Suppressor macrophage treated with lipopolysaccharide for 4 hours (primary cell): ENCODE results near the gene GAL.

Experiments
- DNase-seq: peaks from one replicate; pipeline ENCODE4 v3.0.0-alpha.2; 2020

The GAL gene

DNA sequence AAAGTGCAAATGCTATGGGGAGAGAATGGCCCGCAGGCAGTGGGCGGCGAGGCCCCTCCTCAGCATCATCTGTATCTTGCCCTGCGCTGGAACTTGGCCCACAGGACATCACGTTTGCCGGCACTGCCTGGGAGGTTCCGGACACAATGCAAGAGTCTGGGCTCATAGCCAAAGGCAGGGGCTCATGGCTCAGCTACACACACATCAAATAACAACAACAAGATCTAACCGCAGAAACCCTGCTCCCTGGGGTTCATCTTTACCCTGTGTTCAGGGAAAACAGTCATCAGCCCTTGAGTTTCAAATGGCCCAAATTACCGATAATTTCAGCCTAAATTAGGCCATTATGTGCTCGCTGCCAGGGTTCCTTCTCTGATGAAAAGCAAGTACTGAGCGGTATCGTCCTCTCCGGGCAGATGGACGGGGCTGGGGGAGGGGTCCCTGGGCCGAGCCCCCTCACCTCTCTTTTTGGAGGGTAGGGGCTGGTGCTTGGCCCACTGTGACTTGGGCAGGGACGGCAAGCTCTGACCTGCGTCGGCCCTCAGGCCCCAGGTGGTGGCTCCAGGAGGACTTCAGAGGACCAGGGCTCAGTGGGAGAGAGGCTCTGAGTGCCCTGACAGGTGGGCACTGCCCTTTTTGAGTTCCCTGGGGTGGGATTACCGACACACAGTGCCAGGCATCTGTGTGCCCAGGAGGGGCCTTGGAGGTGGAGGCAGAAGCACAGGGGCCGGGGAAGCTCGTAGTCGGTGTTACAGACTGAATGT, 25.0 kb upstream of the GAL start:
- no peak for DNase-seq

DNA sequence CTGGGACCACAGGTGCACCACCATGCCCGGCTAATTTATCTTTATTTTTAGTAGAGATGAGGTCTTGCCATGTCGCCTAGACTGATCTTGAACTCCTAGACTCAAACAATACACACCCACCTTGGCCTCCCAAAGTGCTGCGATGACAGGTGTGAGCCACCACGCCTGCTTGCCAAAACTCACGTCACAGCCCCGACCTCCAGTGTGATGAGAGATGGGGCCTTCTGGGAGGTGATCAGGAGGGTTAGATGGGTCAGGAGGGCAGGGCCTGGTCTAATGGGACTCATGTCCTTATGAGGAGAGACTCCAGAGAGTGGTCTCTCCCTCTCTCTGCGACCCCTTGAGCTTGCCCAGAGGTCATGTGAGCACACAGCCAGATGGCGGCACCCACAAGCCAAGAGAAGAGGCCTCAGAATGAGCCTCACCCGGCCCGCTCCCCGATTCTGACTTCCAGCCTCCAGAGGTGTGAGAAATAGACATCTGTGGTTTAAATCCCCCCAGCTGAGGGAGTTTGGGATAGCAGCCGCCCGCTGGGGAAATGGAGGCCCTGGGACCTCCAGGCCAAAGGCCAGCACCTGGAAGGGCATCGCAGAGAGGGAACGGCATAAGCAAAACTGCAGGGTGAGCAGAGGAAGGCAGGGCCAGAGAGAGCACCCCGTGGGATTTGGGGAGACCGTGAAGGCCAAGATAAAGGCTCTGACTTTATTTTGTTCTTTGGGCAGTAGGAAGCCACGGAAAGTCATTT, 24.1 kb upstream of the GAL start:
- no peak for DNase-seq

- no peak for DNase-seq
Measured at GRCh38 chr11:68661014-68661413, 23.3 kb upstream of the GAL start.

DNA sequence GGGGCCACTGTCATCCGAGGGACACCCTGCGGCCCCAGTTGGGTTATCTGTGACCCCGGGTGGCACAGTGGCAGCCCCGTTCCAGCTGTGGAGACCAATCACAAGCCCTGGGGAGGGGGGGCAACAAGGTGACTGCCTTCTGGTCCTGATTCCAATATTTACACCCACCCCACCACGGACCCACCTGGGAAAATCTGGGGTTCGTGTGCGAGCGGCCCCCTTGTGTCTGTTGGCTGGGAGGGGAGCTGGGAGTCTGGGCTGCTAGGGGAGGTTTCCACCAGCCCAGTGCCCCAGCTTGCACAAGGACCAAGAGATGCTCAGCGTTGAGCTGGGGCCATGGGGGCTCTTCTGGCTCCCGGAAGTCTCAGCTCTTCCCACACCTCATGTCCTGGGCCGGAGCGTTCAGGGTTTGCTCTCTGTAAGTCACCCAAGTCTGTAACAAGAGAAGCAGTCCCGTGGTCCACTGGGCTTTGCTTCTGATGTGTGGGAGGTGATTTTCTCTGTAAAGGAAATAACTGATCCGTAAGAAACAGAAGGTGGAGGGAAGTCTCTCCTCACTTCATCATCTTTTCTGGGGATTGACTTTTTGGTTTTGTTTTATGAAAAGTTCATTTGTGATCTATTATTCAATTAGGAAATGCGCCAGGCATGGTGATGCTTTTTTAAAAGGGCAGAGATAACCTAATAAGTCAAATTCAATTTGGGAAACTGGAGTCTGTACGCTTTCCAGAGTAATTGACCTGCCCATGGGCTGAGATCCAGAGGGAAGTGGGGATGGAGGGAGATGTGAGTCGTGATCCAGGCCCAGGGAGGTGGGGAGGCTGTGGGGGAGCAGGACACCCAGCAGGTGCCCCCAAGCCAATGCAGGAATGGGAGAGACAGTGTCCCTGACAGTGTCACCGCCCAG, 22.4 kb upstream of the GAL start:
- DNase-seq, result no peak

DNA sequence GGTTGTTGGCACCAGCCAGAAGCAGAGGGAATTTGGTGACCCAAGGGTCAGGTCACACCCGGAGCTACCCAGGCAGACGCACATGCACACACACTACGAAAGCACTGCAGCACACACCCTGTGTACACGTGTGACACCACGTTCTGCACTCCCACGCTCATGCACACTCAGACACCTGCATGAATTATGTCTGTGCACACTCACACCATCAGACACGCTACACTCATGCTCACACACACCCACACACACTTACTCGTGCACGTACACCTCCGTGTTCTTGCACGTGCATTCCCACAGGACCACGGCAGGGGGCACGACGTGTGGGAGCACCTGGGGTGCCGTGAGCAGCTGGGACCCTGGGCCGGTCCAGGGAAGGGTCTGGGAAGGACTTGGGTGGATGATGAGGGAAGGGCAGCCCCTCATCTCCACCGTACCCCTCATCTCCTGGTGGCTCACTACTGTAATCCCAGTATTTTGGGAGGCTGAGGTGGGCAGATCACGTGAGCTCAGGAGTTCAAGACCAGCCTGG, 20.8 kb upstream of the GAL start:
- DNase-seq, result no peak

- DNase-seq, result no peak
Measured at GRCh38 chr11:68664141-68664540, 20.2 kb upstream of the GAL start.

DNA sequence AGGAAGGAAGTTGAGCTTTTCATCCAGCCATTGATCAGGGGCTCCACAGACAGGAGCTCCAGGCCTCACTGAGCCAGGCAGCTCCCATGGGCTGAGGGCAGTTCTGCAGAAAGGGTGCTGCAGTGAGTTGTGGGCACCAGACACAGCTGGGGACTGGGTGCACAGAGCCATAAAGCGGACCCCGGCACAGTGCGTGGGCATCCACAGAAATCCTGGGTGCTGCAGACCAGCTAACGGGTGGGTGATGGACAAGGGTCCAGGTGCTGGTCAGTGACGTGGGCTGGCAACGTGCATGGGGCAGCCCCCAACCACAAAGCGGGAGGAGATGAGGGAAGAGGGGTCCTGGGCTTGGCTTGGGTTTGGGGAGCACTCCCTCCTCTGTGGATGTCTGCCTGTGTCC, 19.4 kb upstream of the GAL start:
- DNase-seq, result no peak

DNA sequence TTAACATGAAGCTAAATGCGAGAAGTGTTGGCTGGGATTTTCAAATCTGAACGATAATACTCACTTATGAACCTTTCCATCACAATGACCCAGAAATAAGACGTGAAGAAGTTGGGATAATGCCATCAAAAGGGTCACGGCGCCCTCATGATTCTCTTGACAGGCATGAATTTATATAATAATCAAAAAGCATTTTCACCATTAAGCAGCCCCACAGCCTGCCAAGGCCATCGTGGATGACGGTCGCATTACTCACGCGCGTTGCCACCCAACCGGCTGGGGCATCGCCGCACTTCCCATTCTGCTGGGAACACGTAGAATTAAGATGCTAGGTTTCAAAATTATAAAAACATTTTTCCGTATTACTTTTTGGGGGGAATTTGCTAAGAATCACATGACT, 18.9 kb upstream of the GAL start:
- DNase-seq, result no peak

- DNase-seq, result no peak
Measured at GRCh38 chr11:68666849-68667248, 17.5 kb upstream of the GAL start.

GRCh38 chr11:68667511-68668500, 16.5 kb upstream of the GAL start:
- no peak for DNase-seq

DNA sequence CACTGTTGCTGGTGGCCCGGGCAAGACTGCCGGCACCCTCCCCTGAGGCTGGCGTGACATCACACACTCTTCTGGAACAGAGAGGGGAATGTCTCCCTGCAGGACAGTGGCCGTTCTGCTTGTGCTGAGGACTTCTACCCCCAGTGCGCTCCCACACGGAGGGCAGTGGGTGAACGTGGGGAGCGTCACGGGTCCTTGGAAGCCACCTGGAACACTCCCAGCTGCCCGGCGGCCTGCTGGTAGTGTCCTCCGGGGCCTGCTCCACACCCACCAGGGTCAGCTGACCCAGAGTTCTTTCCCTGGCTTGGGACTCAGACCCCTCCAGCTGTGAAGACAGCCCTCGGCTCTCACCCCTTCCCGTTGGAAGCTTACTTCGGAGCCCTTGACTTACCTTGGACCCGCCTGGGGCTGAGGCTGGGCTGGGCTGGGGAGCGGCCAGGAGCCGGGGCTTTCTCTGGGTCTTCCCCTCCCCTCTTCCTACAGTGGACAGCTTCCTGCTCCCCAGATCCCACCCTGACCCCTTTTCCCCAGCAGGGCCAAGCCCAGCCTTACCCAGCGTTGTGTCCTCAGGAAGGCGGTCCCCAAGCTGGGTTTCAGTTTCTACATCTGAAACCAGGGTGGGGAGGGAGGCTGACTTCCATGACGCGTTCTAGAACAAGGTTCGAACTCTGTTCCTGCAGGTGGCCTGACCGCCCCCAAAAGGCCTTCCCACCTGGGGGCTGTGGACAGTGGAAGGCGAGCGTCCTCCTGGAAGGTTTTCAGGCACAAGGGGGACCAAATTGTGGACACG, 14.8 kb upstream of the GAL start:
- DNase-seq, result no peak

DNA sequence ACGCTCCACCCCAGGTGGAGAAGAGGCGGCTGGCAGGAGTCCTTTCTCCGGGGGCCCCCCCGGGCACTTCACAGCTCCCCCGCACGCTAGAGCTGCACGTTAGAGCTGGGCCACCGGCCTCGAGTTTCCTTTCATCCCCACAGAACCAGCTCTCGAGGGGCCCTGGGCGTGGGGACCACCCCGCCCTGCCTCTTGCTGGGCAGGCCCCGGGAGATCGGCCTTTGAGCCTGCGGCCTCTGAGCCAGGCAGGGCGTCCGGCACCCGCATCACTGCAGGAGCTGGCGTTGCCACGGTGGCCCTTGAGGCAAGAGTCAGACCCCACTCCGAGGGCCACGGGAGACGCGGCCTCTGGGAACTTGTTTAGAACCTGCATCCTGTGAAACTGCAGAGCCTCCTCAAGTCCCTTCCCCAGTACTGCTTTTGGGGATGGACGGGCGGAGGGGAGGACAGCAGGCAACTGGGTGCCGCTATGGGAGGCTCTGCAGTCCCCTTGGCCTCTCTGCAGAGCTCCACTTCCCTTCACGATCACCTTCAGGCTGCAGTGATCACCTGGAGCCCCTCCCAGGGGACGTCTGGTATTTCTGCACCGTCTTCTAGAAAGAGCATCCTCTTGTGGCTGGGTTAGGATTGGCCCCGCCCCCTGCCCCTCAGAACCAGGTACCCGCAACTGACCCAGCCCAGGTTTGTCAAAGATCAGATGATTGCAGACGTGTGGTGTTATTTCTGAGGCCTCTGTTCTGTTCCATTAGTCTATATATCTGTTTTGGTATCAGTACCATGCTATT, 13.9 kb upstream of the GAL start:
- no peak for DNase-seq

GRCh38 chr11:68673306-68673945, 10.9 kb upstream of the GAL start:
- peak; percentile 47 for DNase-seq

DNA sequence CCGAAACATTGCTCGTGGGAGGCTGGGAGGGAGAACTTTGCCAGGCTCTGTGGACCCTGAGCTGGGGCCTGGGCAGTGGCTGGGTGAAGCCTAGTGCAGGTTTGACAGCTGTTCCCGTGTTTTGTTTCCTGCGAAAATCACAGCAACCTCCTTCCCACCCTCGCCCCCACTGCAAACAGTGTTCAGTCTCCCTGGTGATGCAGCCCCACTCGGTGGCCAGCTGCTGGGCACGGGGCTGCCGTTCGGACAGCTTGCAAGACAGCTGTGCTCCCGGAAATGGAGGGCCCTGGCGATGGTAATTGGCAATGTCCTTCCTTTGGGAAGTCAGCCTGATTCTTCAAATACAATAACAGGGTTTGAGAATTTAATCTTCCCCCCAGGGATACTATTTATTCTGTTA, 10.4 kb upstream of the GAL start:
- DNase-seq, result no peak

DNA sequence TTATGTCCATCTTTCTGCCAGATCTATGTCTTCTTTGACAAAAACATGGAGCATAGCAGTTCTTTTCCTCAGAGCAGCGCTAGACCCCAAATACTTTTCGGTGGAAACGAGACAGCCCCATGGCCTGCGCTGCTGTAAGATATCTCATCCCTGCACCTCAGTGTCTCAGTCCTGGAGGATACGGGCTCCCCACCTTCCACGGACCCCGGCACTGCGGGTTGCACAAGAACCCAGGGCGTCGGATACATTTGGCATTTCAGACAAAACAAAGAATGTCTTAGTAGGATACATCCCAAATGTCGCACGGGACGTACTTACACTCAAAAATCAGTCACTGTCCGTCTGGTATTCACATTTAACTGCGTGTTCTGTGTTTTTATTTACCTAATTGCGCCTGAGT, 9.9 kb upstream of the GAL start:
- no peak for DNase-seq

DNA sequence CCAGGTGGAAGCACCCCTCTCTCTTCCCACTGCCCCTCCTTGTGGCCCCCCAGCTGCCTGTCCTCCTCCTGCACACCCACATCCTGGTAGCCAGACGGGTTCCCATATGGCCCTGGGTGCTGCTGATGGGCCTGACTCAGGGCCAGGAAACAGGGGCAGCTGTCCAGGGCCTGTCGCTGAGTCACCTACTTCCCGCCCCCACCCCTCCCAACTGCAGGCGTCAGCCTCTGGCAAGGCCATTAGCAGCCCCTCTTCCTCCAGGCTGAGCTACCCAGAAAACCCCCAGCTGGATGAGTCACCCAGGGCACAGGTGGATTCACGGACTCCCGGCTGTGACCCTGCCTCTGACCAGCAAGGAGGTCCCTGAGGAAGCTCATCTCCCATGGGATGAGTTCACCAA, 6.9 kb upstream of the GAL start:
- DNase-seq, result peak; percentile 62

- DNase-seq, result no peak
Measured at GRCh38 chr11:68678031-68678441, 6.3 kb upstream of the GAL start.

DNA sequence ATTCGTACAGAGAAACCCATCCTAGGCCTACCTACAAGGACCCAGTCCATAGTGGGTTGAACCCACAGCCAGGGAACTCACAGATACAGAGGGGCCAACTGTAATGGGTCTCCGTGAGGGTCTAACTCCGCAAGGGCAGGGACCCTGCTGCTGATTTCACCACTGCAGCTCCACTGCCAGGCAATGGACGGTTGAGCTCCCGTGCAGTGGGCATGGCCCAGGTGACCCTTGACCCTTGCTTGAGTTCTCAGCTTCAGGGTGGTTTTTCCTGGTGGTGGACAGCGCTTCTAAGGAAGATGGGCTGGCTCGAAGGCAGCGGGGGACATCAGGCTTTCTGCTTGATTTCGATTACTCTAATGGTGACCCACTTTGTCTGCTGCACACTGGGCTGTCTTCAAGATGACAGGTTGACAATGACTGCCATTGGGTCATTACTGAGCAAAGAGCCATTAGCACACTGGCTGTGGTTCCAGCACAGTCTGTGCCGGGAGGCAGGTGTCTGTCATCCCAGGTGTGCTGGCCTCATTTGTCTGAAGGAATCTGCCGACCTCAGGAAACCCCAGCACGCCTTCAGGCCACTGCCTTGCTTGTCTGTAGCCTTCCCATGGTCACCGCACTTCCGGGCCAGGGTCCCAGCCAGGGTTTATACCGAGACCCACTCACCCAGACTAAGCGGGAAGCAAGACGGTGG, 3.7 kb upstream of the GAL start:
- no peak for DNase-seq

DNA sequence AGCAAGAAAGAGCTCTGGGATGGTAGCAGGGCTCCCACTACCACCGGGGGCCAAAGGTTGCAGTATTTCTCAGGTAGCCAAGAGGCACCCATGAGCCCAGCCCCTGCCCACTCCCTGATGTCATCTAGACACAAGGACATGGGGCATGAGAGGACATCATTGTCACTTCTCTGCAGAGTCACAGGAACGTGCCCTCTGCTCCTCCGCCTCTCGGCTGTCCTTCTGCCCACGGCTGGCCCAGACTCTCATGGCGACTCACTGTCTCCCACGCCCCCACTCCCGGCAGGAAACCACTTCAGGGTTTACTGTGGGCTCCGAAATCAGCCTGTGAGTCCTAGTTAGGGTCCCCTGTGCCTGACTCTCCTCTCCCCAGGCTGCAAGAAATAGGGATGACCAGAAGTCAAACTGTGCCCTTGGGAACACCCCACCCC, 1.8 kb upstream of the GAL start:
- DNase-seq, result peak; percentile 81
